ENCODE data around the gene PLXNB1.

DNA sequence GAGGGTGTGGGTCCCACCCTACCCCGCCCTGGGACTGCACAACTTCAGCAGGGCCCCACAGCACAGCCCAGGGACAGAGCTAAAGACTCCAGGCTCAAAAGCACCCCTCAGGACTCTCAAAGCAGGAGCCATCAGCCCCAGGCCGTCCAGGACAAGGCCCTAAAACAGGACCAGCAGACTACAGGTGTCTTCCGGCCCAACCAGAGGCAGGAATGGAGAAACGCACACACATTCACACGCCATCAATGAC, 42.7 kb upstream of the PLXNB1 start:
- TF ChIP-seq CTCF (IDR thresholded peaks at IDR 0.05) (no peak), EP300 (IDR thresholded peaks at IDR 0.05; ENCODE audit: low read depth) (no peak)
